GM19240 (cell line): ENCODE data around the gene CSNK2B.
A peak's percentile ranks its signal among the peaks of the same experiment; 100 is the strongest.
"Not testable (repeated sequence)": the region's sequence is repeated elsewhere in the genome, so short reads cannot be mapped to it uniquely, and the experiment has no call there.

Experiments used
- DNase-seq: peaks from one replicate; pipeline ENCODE4 v3.0.0; 2011; ENCODE audit warnings: low spot score; ENCODE audit not compliant: insufficient read length

CSNK2B gene

GRCh38 chr6:31687860-31688693 lies 22.2 kb downstream of the CSNK2B start:
- DNase-seq: no peak

- DNase-seq: no peak
These were observed 23.6 kb downstream of the CSNK2B start for GRCh38 chr6:31689249-31690110.

- DNase-seq: no peak
These were observed 24.6 kb downstream of the CSNK2B start for GRCh38 chr6:31690231-31691077.

- DNase-seq: no peak
These were observed 25.2 kb downstream of the CSNK2B start for GRCh38 chr6:31691078-31691463.

GRCh38 chr6:31691564-31692108 lies 25.8 kb downstream of the CSNK2B start:
- no peak for DNase-seq

- no peak for DNase-seq
These were observed 26.5 kb downstream of the CSNK2B start for GRCh38 chr6:31692353-31692752.

- no peak for DNase-seq
These were observed 27.0 kb downstream of the CSNK2B start for GRCh38 chr6:31692886-31693285.

GRCh38 chr6:31693535-31693934 lies 27.7 kb downstream of the CSNK2B start:
- DNase-seq: no peak

GRCh38 chr6:31697555-31697954 lies 31.7 kb downstream of the CSNK2B start:
- DNase-seq: no peak

GRCh38 chr6:31700740-31701401 lies 35.0 kb downstream of the CSNK2B start:
- no peak for DNase-seq

- DNase-seq: no peak
These were observed 36.0 kb downstream of the CSNK2B start for GRCh38 chr6:31701666-31702404.

GRCh38 chr6:31702405-31702818 lies 36.5 kb downstream of the CSNK2B start:
- DNase-seq: no peak

- DNase-seq: peak; percentile 99
These were observed 37.2 kb downstream of the CSNK2B start, which contains the start of gene ABHD16A for GRCh38 chr6:31702819-31703716. Gene ABHD16A (minus strand): TSS chr6:31703324. CDS start chr6:31703281, 43 bp downstream.

GRCh38 chr6:31705931-31706330 lies 40.1 kb downstream of the CSNK2B start:
- DNase-seq: no peak

- no peak for DNase-seq
These were observed 40.7 kb downstream of the CSNK2B start, which contains the start of gene LY6G6F for GRCh38 chr6:31706599-31706998. Gene LY6G6F (plus strand): TSS chr6:31706866. CDS start chr6:31706907, 41 bp downstream.

GRCh38 chr6:31707701-31708100 lies 41.8 kb downstream of the CSNK2B start:
- no peak for DNase-seq

- no peak for DNase-seq
These were observed 42.3 kb downstream of the CSNK2B start for GRCh38 chr6:31708224-31708623.

- not testable (repeated sequence) for DNase-seq
These were observed 43.3 kb downstream of the CSNK2B start for GRCh38 chr6:31709157-31709556.
